ENCODE results near the gene FAM25G. TPM values are rescaled to one million over a fixed set of nuclear protein-coding genes. Genes with fewer than 3 reads are reported as not detected.

The FAM25G gene
- total and polyA plus RNA-seq, 2 of the 13 experiments (the other 11 are each of a cell fraction or from before 2014, with no cell fraction given) = not detected

DNA sequence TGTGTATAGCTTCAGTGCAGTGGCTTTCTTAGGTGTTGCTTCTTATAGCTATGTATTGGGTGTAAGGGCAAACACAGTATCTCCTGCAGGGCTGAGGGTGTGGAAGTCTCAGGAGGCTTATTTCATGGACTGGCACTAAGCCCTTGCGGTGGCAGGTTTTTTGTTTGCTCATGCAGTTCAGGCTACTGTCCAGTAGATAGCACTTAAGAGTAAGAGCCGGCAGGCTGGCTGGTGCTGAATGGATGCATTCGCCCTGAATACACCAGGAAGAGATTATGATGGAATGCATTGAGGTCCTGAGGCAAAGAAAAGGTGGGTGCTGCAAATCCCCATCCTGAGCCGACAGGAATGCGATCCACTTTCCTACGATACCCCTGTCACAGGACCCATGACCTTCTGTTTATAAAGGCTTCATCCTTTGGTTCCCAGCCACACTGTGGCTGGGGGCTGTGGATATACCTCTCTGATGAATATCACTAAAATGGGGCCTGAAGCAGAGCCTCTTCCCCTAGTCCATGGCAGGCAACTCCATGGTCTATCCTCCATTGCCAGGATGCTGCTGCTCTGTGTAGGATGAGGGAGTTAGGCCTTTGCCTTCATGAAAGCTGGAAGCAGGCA is 52.5 kb downstream of the FAM25G start:
- peak; percentile 100 for ATAC-seq
- no peak overlapping the region for H3K9ac ChIP-seq (ENCODE audit: insufficient read depth, low read depth, low read length)
- FAIRE-seq = no peak
- no peak overlapping the region for H3K4me2 ChIP-seq (ENCODE audit: low read depth, low read length)
- H3K9me3 ChIP-seq (ENCODE audit: low read length) = no peaks in the 10 kb centered on the region
- no peaks in the 10 kb centered on the region for H3K4me1 ChIP-seq (ENCODE audit: insufficient read depth, low read length)
- no peak overlapping the region for H3K4me3 ChIP-seq (replicated peaks in 1 of 3; ENCODE audit: insufficient read depth in 1 of 3, low read depth in 2 of 3, low read length in 3 of 3)
- no peaks in the 10 kb centered on the region for H3K79me2 ChIP-seq (ENCODE audit: insufficient read depth, low read length)
- 0% methylated on average over 2 of the region's 6 CpGs for WGBS (ENCODE audit: low lambda C conversion rate)
- no peaks in the 10 kb centered on the region for H4K20me1 ChIP-seq (ENCODE audit: insufficient read depth, low read length)
- no peak overlapping the region for H2AFZ ChIP-seq (ENCODE audit: low read length)
- ChIA-PET POLR2A (no interaction called here), CTCF (ENCODE audit: low intra/inter-chr PET ratio, low total read pairs) (no interaction called here)
- intact Hi-C loops (cut with micrococcal nuclease; ENCODE audit: unreplicated experiment) (no loop called here), in situ Hi-C loops (cut with HindIII; ENCODE audit: extremely low pct_ligation_motif_present, low pct_unique_long_range_greater_than_20kb) (no loop called here)
- peak; percentile 67 for DNase-seq (ENCODE audit: low spot score)
- BruUV-seq (replicated peaks) = no TSS peak
- no peaks in the 10 kb centered on the region for H3K36me3 ChIP-seq (replicated peaks in 1 of 2; ENCODE audit: control insufficient read depth in 1 of 2, insufficient read depth in 2 of 2, low read length in 2 of 2)
- no peak overlapping the region for H3K27ac ChIP-seq (ENCODE audit: extremely low read length, insufficient read depth, low read length)
- peaks cover 0 to 5% of the 10 kb centered on the region in 2 experiments; a peak in 2 of 5 replicates for H3K27me3 ChIP-seq (ENCODE audit: control insufficient read depth in 1 of 2, insufficient read depth in 2 of 2, low read length in 2 of 2)
- TF ChIP-seq ZNF788 (CRISPR knock-in tag; IDR thresholded peaks at IDR 0.05; ENCODE audit: borderline replicate concordance) (no peak), HOXD1 (CRISPR knock-in tag; IDR thresholded peaks at IDR 0.05) (no peak), KLF16 (CRISPR knock-in tag; IDR thresholded peaks at IDR 0.05) (no peak), RAD21 (CRISPR knock-in tag; IDR thresholded peaks at IDR 0.05) (peak; percentile 70; the same call in 1 of the 2 replicates), HOXA5 (CRISPR knock-in tag; IDR thresholded peaks at IDR 0.05) (no peak), STAG1 (CRISPR knock-in tag; IDR thresholded peaks at IDR 0.05) (peak; percentile 77)
- TF ChIP-seq, protein P1, sequence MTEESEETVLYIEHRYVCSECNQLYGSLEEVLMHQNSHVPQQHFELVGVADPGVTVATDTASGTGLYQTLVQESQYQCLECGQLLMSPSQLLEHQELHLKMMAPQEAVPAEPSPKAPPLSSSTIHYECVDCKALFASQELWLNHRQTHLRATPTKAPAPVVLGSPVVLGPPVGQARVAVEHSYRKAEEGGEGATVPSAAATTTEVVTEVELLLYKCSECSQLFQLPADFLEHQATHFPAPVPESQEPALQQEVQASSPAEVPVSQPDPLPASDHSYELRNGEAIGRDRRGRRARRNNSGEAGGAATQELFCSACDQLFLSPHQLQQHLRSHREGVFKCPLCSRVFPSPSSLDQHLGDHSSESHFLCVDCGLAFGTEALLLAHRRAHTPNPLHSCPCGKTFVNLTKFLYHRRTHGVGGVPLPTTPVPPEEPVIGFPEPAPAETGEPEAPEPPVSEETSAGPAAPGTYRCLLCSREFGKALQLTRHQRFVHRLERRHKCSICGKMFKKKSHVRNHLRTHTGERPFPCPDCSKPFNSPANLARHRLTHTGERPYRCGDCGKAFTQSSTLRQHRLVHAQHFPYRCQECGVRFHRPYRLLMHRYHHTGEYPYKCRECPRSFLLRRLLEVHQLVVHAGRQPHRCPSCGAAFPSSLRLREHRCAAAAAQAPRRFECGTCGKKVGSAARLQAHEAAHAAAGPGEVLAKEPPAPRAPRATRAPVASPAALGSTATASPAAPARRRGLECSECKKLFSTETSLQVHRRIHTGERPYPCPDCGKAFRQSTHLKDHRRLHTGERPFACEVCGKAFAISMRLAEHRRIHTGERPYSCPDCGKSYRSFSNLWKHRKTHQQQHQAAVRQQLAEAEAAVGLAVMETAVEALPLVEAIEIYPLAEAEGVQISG (CRISPR knock-in tag; IDR thresholded peaks at IDR 0.05) = no peak
- TF ChIP-seq, protein P2, sequence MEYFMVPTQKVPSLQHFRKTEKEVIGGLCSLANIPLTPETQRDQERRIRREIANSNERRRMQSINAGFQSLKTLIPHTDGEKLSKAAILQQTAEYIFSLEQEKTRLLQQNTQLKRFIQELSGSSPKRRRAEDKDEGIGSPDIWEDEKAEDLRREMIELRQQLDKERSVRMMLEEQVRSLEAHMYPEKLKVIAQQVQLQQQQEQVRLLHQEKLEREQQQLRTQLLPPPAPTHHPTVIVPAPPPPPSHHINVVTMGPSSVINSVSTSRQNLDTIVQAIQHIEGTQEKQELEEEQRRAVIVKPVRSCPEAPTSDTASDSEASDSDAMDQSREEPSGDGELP (IDR thresholded peaks at IDR 0.05; ENCODE audit: borderline replicate concordance, low read depth) = no peak
- TF ChIP-seq, protein P3, sequence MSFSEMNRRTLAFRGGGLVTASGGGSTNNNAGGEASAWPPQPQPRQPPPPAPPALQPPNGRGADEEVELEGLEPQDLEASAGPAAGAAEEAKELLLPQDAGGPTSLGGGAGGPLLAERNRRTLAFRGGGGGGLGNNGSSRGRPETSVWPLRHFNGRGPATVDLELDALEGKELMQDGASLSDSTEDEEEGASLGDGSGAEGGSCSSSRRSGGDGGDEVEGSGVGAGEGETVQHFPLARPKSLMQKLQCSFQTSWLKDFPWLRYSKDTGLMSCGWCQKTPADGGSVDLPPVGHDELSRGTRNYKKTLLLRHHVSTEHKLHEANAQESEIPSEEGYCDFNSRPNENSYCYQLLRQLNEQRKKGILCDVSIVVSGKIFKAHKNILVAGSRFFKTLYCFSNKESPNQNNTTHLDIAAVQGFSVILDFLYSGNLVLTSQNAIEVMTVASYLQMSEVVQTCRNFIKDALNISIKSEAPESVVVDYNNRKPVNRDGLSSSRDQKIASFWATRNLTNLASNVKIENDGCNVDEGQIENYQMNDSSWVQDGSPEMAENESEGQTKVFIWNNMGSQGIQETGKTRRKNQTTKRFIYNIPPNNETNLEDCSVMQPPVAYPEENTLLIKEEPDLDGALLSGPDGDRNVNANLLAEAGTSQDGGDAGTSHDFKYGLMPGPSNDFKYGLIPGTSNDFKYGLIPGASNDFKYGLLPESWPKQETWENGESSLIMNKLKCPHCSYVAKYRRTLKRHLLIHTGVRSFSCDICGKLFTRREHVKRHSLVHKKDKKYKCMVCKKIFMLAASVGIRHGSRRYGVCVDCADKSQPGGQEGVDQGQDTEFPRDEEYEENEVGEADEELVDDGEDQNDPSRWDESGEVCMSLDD (CRISPR knock-in tag; IDR thresholded peaks at IDR 0.05; ENCODE audit: borderline replicate concordance) = no peak
- TF ChIP-seq, protein P4, sequence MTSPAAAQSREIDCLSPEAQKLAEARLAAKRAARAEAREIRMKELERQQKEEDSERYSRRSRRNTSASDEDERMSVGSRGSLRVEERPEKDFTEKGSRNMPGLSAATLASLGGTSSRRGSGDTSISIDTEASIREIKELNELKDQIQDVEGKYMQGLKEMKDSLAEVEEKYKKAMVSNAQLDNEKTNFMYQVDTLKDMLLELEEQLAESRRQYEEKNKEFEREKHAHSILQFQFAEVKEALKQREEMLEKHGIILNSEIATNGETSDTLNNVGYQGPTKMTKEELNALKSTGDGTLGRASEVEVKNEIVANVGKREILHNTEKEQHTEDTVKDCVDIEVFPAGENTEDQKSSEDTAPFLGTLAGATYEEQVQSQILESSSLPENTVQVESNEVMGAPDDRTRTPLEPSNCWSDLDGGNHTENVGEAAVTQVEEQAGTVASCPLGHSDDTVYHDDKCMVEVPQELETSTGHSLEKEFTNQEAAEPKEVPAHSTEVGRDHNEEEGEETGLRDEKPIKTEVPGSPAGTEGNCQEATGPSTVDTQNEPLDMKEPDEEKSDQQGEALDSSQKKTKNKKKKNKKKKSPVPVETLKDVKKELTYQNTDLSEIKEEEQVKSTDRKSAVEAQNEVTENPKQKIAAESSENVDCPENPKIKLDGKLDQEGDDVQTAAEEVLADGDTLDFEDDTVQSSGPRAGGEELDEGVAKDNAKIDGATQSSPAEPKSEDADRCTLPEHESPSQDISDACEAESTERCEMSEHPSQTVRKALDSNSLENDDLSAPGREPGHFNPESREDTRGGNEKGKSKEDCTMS (CRISPR knock-in tag; conservative IDR thresholded peaks at IDR 0.05) = no peak

Measured in HepG2 (cell line).